A549 (cell line): Measurements from ENCODE around the gene HACL1.

Experiments
- CHD2 ChIP-seq: fragments of 150-350 bp; IDR thresholded peaks from 2 replicates; pipeline ENCODE4 v1.6.1; 2014; ENCODE audit warnings: low read length; ENCODE audit not compliant: partially characterized antibody
- EP300 ChIP-seq, 2 experiments: fragments of >200 bp; sonication (Bioruptor Twin); formaldehyde crosslinking; IDR thresholded peaks; 2 replicates in 1 of 2; 3 replicates in 1 of 2; pipeline ENCODE4 v1.6.1; 2016 to 2017
- JUN ChIP-seq, 2 experiments: fragments of >200 bp; sonication (Bioruptor Twin); formaldehyde crosslinking; IDR thresholded peaks; 2 replicates in 1 of 2; 3 replicates in 1 of 2; pipeline ENCODE4 v1.6.1; 2016 to 2017
- JUNB ChIP-seq: fragments of >200 bp; sonication (Bioruptor Twin); formaldehyde crosslinking; IDR thresholded peaks from 2 replicates; pipeline ENCODE4 v1.6.1; 2016
- KDM1A ChIP-seq: fragments of 200-600 bp; sonication (generic); IDR thresholded peaks from 2 replicates; pipeline ENCODE4 v1.6.1; 2016; ENCODE audit warnings: low read depth, mild to moderate bottlenecking
- MYC ChIP-seq: IDR thresholded peaks from 2 replicates; pipeline ENCODE4 v1.6.1; 2012; ENCODE audit warnings: mild to moderate bottlenecking, inconsistent platforms, low read length, improper control_type of control experiment, borderline replicate concordance
- POLR2A ChIP-seq: IDR thresholded peaks from 2 replicates; pipeline ENCODE4 v1.6.1; 2012; ENCODE audit warnings: mild to moderate bottlenecking, low read length
- RCOR1 ChIP-seq: fragments of 150-350 bp; IDR thresholded peaks from 2 replicates; pipeline ENCODE4 v1.6.1; 2014; ENCODE audit warnings: antibody characterized with exemption, low read length, low read depth
- RNF2 ChIP-seq: fragments of 200-600 bp; sonication (generic); IDR thresholded peaks from 2 replicates; pipeline ENCODE4 v1.6.1; 2016; ENCODE audit warnings: low read depth, mild to moderate bottlenecking, antibody characterized with exemption, moderate library complexity, borderline replicate concordance
- ZNF302 ChIP-seq: fragments of 250-450 bp; sonication (Bioruptor Pico); IDR thresholded peaks from 2 replicates; pipeline ENCODE4 v1.9.0; 2021; ENCODE audit warnings: inconsistent platforms, mild to moderate bottlenecking, moderate library complexity
- TF ChIP-seq, protein P1 (sequence below): fragments of >200 bp; sonication (Bioruptor Twin); formaldehyde crosslinking; IDR thresholded peaks from 3 replicates; pipeline ENCODE4 v1.5.1; 2016
- TF ChIP-seq, protein P2 (sequence below): IDR thresholded peaks from 2 replicates; pipeline ENCODE4 v1.6.1; 2012
- TF ChIP-seq, protein P3 (sequence below): fragments of 200-600 bp; sonication (generic); IDR thresholded peaks from 2 replicates; pipeline ENCODE4 v1.6.1; 2016; ENCODE audit warnings: antibody characterized with exemption, mild to moderate bottlenecking, moderate library complexity

- TF ChIP-seq, protein P1, sequence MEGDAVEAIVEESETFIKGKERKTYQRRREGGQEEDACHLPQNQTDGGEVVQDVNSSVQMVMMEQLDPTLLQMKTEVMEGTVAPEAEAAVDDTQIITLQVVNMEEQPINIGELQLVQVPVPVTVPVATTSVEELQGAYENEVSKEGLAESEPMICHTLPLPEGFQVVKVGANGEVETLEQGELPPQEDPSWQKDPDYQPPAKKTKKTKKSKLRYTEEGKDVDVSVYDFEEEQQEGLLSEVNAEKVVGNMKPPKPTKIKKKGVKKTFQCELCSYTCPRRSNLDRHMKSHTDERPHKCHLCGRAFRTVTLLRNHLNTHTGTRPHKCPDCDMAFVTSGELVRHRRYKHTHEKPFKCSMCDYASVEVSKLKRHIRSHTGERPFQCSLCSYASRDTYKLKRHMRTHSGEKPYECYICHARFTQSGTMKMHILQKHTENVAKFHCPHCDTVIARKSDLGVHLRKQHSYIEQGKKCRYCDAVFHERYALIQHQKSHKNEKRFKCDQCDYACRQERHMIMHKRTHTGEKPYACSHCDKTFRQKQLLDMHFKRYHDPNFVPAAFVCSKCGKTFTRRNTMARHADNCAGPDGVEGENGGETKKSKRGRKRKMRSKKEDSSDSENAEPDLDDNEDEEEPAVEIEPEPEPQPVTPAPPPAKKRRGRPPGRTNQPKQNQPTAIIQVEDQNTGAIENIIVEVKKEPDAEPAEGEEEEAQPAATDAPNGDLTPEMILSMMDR = peak; percentile 58
- TF ChIP-seq KDM1A (no peak), ZNF302 (CRISPR knock-in tag) (no peak), MYC (no peak), POLR2A (no peak), CHD2 (no peak), RNF2 (no peak), JUNB (no peak), RCOR1 (no peak), EP300 (IDR thresholded peaks at IDR 0.05) (no peak), JUN (IDR thresholded peaks at IDR 0.05) (no peak)
- TF ChIP-seq, protein P2, sequence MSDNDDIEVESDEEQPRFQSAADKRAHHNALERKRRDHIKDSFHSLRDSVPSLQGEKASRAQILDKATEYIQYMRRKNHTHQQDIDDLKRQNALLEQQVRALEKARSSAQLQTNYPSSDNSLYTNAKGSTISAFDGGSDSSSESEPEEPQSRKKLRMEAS = peak; percentile 68
- TF ChIP-seq, protein P3, sequence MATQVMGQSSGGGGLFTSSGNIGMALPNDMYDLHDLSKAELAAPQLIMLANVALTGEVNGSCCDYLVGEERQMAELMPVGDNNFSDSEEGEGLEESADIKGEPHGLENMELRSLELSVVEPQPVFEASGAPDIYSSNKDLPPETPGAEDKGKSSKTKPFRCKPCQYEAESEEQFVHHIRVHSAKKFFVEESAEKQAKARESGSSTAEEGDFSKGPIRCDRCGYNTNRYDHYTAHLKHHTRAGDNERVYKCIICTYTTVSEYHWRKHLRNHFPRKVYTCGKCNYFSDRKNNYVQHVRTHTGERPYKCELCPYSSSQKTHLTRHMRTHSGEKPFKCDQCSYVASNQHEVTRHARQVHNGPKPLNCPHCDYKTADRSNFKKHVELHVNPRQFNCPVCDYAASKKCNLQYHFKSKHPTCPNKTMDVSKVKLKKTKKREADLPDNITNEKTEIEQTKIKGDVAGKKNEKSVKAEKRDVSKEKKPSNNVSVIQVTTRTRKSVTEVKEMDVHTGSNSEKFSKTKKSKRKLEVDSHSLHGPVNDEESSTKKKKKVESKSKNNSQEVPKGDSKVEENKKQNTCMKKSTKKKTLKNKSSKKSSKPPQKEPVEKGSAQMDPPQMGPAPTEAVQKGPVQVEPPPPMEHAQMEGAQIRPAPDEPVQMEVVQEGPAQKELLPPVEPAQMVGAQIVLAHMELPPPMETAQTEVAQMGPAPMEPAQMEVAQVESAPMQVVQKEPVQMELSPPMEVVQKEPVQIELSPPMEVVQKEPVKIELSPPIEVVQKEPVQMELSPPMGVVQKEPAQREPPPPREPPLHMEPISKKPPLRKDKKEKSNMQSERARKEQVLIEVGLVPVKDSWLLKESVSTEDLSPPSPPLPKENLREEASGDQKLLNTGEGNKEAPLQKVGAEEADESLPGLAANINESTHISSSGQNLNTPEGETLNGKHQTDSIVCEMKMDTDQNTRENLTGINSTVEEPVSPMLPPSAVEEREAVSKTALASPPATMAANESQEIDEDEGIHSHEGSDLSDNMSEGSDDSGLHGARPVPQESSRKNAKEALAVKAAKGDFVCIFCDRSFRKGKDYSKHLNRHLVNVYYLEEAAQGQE = no peak
These were observed 28.7 kb upstream of the HACL1 start for GRCh38 chr3:15629860-15630597.
